ENCODE results near the gene INPP4A.

Gene INPP4A

DNA sequence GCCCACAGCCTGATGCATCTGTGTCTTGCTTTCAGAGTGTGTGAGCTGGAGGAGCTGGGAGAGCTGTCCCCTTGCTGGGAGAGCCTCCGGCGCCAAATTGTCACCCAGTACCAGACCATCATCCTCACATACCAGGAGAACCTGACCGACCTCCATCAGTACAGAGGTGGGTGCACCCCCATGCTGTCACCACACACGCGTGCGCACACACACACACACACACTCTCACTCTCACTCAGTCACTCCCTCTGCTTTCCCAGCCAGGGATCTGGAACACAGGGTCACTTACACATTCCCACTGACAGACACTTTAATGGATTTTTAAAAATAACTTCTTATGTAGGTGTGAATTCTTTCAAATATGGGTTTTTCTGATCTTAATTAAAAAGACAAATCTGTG, 99.2 kb downstream of the INPP4A start:
- no peak for DNase-seq

DNA sequence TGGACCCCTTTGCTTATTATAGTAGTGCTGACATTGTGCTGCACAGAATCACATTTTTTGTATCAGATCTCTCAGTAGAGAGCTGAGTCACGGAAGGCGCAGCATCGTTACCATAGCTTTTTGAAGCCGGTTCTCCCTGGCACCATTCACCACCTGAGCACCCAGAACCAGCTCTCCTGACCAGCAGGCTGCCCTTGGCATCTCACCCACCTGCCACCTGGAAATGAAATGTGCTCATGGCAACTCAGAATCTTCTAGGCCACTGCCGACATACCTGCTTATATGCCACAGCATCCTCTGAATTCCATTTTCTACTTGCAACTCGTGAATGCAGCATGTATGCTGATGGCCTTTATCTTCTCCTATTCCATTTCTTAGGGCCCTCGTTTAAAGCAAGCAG, 100.9 kb downstream of the INPP4A start:
- DNase-seq: no peak

DNA sequence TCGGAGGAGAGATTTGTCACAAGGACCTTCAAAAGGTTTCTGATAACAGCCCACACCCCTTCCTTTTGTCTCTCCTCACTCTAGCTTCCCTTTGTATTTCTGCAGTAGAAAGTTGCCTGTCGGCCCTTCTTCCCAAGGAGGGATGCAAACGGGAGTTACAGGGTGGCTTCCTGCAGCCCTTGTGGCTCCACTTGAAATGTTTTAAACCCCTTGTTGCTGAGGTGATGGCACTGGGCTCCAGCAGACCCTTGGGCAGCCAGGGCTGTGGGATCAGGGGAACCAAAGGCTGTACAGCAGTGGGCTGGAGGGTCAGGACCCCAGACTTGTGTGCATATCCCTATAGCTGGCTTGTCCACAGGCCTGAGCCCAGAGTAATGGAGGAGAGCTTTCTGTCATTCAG, 101.5 kb downstream of the INPP4A start:
- no peak for DNase-seq

DNA sequence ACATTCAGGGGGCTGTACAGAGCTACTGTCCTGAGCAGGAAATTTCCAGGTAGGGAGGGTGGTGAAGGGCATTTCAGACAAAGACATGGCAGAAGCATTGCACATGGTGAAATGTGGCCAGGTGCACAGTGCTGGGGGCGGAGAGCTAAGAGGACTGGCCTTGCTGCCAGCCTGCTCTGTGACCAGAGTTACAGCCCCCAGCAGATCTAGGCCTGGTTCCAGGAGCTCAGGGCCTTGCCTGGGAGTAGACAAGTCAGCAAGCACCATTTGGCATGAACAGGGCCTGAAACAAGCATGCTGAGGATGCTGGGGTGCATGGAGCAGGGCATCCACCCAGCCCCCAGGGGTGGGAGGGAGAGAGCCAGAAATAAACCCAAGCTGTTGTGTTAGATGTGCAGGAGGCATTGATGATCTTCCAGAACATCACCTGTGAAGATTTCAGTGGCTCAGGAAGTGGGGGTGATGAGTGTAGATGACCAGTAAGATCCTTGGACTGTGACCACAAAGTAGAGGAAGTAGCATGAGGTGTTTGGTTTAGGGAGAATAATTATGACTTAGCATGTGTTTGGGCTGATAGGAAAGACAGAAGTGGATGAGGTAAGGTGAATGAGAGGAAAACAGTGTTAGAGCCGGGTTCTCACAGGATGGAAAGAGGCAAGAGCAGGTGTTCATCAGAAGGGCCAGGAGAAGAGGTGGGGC, 102.6 kb downstream of the INPP4A start:
- DNase-seq: no peak

DNA sequence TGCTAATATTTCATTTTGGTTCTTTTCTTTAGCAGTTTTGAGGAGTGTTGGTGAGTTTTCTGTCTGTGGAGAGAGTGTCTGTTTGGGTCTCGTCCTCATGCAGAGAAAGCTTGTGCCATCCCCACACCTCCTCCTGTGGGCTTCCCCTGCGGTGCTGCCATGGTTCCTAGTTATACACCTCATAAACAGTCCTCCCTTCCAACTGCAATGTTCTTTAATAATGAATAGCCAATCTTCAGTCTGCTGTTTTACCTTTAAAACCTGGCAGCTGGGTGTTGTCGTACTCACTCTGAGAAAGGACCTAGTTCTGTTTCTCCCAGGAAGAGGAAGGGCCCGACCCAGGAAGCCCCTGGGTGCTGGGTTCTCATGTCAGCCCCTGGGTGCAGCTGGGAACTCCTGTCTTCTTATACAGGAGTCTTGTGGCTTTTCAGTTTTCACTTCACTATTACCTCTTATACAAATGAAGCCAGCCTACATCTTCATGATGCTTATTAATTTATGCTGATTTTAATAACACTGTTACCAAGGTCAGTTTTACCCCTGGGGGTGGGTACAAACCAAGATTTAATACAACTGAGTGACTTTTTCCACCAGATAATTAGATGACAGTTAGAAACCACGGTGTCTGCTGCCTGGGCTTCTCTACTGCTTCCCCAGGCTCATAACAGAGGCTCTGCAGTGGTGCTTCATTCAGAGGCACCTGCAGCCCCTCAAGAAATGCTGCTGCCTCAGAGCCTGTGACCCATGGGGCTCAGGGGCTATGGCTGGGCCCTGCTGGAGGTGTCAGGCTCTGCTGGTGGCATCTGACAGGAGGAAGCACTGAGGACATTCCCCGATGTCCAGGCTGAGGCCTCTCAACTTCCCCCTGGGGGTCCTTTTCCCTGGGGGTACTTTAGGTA, 104.5 kb downstream of the INPP4A start:
- no peak for DNase-seq

DNA sequence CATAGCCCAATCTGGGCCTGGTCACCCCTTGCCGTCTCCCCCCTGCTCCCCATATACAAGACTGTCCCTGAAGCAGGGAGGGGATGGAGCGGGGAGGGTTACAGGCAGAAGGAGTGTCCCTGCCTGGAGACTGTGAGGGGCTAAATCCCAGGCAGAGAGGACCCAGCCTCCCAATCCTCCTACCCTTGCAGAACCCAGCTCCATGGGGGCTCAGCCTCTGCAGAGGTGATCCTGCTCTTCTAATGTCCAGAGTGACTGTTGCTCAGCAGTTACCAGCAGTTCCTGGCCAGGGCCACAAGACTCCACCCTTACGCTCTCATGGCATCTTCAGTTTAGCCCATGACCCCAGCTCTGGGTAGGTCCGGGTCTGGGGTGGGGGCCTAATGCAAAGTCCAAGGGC, 105.5 kb downstream of the INPP4A start:
- no peak for DNase-seq

DNA sequence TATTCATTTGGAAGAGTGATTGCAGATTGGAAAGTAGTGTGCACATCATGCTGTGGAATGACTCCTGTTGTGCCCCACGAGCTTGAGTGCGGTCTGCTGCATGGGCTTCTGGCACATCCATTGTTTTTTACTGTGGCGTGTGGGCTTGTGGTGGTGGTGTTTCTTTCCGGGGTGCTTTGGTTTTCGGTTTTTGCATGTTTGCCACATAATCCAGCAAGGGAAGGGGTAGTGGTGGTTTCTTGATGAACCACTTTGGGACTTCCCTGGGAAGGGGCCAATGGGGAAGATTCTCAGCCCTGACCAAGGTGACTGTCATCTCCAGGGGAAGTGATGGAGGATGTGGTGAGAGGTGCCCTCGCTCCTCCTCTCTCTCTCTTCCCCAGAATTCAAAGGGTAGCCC, 106.7 kb downstream of the INPP4A start:
- no peak for DNase-seq

DNA sequence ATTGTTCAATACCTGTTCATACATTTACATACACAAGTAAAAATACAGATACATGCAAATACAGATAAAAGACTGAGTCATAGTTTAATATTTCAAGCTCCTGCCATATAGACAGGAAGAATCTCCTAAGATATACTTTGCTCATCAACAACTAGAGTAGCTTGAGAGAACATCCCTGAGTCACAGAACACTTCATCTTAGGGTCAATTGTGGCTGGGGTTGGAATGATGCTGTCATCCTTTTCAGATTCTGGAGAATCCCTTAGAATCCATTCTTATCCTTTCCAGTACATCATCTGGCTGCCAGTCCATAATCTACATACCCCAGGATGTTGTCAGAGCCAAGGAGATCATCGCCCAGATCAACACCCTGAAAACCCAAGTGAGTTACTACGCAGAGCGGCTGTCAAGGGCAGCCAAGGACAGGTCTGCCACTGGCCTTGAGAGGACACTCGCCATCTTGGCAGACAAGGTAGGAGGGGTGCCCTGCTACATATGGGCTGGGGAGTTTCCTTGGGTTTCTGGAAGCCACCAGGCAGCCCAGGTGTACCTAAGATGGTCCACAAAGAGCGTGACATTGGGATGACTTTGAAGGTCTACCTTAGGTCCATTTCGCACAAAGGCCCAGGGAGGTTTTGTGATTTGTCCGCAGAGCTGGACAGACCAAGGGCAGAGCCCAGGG, 108.0 kb downstream of the INPP4A start:
- DNase-seq: no peak

DNA sequence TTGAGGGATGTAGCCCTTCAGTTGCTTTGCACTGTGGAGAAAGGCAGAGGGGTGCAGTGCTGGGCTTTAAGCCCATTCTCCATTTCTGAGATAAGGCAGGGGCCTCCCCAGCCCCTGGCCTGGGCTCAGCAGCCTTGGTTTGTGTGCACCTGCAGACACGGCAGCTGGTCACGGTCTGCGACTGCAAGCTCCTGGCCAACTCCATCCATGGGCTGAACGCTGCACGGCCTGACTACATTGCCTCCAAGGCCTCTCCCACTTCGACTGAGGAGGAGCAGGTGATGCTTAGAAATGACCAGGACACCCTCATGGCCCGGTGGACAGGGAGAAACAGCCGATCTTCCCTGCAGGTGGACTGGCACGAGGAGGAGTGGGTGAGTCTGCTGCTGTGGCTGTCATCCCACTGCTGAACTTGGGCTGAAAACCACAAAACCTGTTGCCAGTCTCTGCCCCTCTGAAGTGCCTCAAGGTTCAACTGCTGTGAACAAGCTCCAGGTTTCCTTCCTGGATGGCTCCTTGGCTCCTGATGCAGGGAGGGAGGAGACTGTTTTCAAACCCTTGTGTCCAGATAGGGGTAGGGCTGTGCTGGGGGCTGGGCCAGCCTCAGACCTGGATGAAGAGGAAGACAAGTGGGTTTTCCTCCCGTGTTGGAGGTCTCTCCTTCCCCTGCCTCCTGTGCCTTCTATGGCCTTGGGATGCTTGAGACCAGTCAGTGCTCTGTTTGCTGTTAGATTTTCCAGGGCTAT, 109.6 kb downstream of the INPP4A start:
- no peak for DNase-seq

DNA sequence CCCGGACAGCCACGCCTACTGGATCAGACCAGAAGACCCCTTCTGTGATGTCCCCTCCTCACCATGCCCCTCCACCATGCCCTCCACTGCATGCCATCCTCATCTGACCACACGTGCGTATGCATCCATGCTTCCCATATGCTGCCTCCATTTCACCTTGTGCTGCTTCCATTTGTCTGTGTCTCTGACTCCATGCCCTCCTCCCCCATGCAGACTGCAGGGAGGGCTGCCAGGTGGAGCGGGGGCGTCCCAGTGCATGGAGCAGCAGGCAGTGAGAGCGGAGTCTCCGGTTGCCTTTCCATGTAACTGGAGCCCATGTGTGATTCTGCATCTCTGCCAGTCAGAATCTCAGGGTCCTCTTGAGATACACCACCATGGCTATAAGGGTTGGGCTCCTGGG, 111.0 kb downstream of the INPP4A start:
- no peak for DNase-seq

DNA sequence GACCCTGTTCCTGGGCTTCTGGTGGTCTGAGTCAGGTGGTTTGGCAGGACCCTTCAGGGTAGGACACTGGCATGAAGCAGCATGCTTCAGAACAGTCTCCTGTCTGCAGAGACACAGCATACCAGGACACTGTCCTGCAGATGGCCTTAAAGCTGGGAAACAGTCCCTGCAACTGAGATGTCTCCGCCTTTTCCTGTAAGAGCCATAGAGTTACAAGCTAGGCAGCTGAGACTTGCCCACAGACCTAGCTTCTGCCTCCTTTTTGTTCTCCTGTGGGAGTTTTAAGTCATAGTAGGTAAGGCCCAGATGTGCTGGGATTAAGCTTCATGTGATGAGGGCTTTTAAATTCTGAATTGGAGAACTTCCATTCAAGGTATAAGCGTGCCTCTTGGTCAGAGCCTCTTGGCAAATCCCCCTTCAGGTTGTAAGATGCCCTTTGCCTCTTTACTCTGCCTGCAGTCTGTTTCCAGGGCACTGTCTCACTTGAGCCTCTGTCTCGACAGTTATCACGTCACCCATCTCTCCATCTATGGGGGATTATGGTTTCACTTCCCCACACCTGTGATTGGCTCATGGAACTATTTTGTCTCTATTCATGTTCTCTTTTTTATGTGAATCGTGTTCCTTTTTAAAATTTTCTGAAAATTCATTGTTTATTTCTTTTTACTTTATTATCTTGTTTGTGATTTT, 111.8 kb downstream of the INPP4A start:
- no peak for DNase-seq

DNA sequence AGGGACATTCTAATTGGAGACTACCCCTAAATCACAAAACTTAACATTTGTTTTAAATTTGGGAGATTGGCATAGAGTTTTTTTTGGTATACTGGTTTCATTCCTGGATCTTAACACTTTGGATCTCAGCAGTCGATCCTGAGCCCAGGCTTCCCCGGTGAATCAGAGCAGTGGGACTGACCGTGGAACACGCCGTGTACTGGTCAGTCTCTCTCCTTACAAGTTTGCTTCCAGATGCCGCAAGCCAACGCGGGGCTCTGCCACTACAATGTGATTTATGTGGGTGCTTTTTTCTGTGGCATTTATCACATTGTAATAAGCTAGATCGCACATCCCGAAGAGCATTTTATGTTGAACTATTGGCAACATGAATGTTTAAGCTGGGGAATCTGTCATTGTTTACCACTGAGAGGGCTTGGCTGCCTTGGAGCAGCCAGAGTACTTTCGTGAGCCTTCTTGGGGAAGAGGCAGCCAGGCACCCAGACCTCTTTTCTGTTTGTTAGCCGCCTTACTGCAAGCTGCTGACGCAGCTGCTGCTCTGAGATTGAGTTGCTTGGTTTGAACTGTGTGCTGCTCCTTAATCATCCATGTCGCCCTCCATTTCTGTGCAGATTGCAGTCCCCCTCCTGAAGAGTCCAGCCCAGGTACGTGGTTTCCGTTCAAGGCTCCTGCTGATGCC, 114.3 kb downstream of the INPP4A start:
- DNase-seq: no peak

DNA sequence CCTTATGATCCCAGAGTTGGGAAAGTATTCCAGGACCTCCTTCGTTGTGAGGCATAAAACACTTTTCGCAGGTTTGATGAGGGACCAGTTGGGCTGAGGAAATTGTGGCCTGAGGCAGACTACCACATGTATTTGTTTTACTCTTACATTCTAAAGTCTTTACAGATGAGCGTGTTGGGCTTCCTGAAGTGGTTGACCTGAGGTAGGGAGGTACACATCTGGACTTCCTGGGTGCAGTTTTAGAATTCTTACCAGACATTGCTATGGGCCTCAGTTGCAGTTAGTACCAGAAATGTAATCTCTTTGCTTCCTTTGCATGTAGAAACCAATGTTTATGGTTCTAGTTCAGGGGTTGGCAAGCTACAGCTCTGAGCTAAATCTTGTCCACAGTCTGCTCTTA, 114.9 kb downstream of the INPP4A start:
- DNase-seq: no peak

DNA sequence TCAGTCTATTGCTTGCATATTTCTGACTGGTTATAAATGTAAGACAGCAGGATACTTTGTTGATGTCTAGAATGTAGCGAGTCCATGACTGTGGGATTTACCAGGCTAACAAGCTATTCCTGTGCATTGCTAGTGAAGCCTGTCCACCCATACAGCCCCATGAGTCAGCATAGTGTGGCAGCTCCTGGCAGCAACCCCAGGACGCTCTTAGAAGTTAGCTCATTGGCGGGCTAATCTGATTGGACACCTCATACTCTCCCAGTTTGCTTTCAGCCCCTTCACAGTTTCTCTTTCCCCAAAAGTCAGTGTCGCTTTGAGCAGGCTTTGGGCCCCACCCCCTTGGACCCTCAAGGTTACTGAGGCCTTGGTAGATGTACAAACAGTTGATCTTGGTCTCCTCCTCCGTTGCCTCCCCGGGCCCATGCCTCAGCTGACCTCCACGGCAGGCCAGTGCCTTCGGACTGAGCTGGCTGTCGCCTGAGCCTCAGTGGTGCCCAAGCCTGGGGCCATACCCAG, 115.7 kb downstream of the INPP4A start:
- no peak for DNase-seq

DNA sequence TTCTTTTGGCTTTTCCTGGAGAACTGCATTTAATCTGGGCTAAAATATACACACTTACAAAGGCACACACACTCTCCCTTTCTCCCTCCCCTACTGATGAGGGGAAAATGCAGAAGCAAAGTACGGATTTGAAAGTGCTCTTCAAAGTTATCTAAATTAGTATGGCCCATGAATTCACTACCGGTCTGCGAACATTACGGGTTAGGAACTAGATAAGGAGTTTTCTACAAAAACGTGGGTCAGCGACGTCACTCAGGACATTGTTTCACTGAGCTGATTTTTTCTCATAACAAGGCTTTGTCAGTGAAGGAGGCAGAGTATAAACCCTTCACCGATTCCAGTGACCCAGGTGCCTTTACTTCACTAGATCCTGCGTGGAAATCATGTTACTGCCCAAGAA, 116.4 kb downstream of the INPP4A start:
- DNase-seq: no peak

DNA sequence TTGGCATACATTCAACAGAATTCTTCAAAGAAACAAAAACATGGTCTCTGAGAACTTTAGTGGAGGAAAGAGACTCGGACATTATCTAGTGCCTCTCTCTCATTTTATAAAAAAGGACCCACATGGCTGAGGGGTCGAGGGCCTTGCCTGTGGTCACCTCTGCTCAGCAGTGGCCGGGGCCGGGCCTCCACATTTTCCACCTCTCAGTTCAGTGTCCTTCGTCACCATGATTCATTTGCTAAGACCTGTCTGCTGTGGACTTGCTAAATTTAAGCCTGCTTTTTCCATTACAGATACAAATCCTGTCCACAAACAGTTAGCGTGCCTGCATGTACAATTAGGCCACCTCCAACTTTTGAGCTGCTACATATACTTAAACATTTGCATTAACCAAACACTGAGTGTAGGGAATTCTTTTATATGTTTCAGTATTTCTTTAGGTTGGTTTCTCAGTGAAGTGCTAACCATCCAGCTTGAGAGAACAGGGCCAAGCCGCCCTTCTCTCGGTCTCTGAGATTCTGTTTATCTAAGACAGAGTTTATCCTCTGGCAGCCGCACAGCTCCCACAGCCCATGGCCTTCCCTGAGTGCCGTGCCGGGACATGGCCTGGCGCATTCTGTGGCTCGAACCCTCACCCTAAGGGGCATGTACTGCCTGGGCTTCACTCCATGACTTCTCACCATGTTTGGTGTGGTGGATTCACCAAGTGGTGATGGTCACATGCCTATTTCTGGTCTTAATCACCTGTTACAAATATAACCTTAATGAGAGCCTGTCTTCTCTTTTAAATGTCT, 117.4 kb downstream of the INPP4A start:
- no peak for DNase-seq

DNA sequence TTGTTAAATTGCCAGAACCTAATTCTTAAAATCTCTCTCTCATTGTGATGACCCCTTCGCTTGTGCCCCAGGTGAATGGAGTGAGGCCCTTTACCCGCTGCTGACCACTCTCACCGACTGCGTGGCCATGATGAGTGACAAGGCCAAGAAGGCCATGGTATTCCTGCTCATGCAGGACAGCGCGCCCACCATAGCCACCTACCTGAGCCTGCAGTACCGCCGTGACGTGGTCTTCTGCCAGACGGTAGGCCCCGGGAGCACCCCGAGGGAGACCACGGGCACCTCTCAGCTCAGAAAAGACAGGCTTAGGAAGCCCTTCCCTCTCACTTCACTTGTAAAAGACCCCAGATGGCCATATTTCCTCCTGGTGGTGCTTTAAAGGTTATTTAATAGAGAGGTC, 118.7 kb downstream of the INPP4A start:
- no peak for DNase-seq

DNA sequence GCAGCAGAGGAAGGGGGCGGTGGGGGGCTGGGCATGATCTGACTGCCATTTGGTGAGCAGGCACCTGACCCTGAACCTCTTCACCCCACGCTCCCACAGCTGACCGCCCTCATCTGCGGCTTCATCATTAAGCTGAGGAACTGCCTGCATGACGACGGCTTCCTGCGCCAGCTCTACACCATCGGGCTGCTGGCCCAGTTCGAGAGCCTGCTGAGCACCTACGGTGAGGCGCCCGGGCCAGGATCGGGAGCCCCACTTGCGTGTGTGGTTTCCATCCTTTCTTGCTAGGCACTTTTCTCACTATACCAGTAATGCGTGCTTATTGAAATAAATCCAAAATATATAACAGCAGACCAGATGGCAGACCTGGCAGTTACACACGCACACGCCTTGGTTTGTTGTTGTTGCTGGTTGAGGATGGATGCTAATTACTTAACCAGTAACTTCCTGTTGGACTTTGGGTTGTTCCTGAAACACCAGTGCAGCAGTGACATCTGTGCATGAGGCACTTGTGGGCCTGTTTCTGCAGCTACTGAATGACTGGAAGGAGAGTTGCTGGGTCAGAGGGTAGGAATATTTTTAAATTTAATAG, 120.0 kb downstream of the INPP4A start:
- DNase-seq: no peak

DNA sequence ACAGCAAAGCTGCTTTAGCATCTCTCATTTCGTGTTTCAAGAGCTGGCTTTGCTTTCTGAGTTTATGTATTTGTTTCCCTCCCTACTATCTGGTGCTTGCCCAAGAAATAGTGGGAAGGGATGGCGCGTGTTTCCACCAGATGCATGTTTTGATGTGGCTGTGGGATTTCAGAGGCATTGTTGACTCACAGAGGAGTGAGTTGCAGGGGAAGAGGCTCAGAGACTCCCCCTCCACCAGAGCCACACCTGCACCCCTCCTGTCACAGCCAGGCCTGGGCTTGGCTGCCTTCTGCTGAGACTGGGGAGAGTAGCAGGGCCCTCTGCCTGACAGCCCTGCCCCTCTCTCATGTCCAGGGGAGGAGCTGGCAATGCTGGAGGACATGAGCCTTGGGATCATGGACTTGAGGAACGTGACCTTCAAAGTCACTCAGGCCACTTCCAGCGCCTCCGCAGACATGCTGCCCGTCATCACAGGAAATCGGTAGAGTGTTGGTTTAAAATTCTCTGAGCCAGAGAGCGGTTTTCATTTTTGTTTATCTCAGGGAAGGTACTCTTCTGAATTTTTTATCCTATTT, 120.7 kb downstream of the INPP4A start:
- DNase-seq: no peak

DNA sequence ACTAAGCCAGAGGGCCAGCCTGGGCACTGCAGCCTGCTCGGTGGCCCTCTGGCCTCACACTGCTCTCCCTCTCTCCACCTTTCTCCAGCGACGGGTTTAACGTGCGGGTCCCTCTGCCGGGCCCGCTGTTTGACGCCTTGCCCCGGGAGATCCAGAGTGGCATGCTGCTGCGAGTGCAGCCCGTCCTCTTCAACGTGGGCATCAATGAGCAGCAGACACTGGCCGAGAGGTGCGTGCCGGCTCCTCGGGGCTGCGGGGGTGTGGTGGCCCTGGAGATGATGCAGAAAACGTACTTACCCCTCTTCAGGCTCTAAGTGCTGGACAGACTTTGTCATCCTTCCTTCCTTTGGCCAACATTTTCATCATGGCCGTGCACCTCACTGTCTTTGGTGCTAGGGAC, 121.3 kb downstream of the INPP4A start:
- no peak for DNase-seq
